HepG2 (cell line): ENCODE results near the gene MFSD12. TPM values are rescaled to one million over a fixed set of nuclear protein-coding genes. Genes with fewer than 3 reads are reported as not detected.

Experiments used
- ELF3 ChIP-seq: IDR thresholded peaks from 2 replicates; pipeline ENCODE4 v1.6.1; 2016; ENCODE audit warnings: missing genetic modification reagents, missing compliant biosample characterization
- FOXK1 ChIP-seq: sonication (generic); formaldehyde crosslinking; IDR thresholded peaks from 2 replicates; pipeline ENCODE4 v1.4.0; 2020; ENCODE audit warnings: low read depth, missing genetic modification reagents, borderline replicate concordance
- HOXD1 ChIP-seq: sonication (generic); formaldehyde crosslinking; IDR thresholded peaks from 2 replicates; pipeline ENCODE4 v1.5.0; 2020; ENCODE audit warnings: missing genetic modification reagents
- MZF1 ChIP-seq: sonication (generic); formaldehyde crosslinking; IDR thresholded peaks from 2 replicates; pipeline ENCODE4 v1.8.1; 2023; ENCODE audit warnings: mild to moderate bottlenecking, missing genetic modification reagents, borderline replicate concordance
- SKI ChIP-seq: fragments of 450-650 bp; IDR thresholded peaks from one replicate; pipeline ENCODE4 v1.6.1; 2018; ENCODE audit warnings: mild to moderate bottlenecking; ENCODE audit not compliant: partially characterized antibody
- ZNF230 ChIP-seq: sonication (generic); formaldehyde crosslinking; IDR thresholded peaks from 2 replicates; pipeline ENCODE4 v1.4.0; 2020; ENCODE audit warnings: mild to moderate bottlenecking, missing genetic modification reagents
- ZNF782 ChIP-seq: sonication (generic); formaldehyde crosslinking; IDR thresholded peaks from 2 replicates; pipeline ENCODE4 v1.4.0; 2020; ENCODE audit warnings: missing genetic modification reagents, mild to moderate bottlenecking, borderline replicate concordance
- ZSCAN22 ChIP-seq: sonication (generic); formaldehyde crosslinking; IDR thresholded peaks from 2 replicates; pipeline ENCODE4 v1.4.0; 2020; ENCODE audit warnings: mild to moderate bottlenecking, missing genetic modification reagents
- polyA plus RNA-seq, 8 experiments: library from polyadenylated mRNA; depleted of rRNA in 3 of 8; stranded (reverse) in 7 of 8; unstranded in 1 of 8; fragments of >200 nt; fragmentation: Illumina TruSeq in 4 of 8; extraction: Trizol in 4 of 8; gene quantifications; 2 replicates each; pipeline versions ENCODE4 v1.2.1 to v1.2.3, GENCODE V29; 2011 to 2016; ENCODE audit warnings: low read depth in 4 of 8, missing spikeins in 1 of 8, mixed read lengths in 1 of 8; ENCODE audit not compliant: insufficient read depth in 1 of 8
- total RNA-seq, 5 experiments: library from RNA; depleted of rRNA; stranded (reverse); fragments of >200 nt; fragmentation: Illumina TruSeq; extraction: Trizol; gene quantifications; 2 replicates each; pipeline ENCODE4 v1.2.3, GENCODE V29; 2016; ENCODE audit warnings: low read depth in 1 of 5
- TF ChIP-seq, protein P1 (sequence below): sonication (generic); formaldehyde crosslinking; IDR thresholded peaks from 2 replicates; pipeline ENCODE4 v1.5.0; 2020; ENCODE audit warnings: missing genetic modification reagents
- TF ChIP-seq, protein P2 (sequence below): IDR thresholded peaks from 2 replicates; pipeline ENCODE4 v1.6.1; 2012; ENCODE audit warnings: inconsistent platforms
- TF ChIP-seq, protein P3 (sequence below): fragments of 450-650 bp; IDR thresholded peaks from 2 replicates; pipeline ENCODE4 v1.6.1; 2016
- TF ChIP-seq, protein P4 (sequence below): sonication (generic); formaldehyde crosslinking; IDR thresholded peaks from 2 replicates; pipeline ENCODE4 v1.4.0; 2020; ENCODE audit warnings: mild to moderate bottlenecking, missing genetic modification reagents
- TF ChIP-seq, protein P5 (sequence below): sonication (generic); formaldehyde crosslinking; IDR thresholded peaks from 2 replicates; pipeline ENCODE4 v1.4.0; 2020; ENCODE audit warnings: missing genetic modification reagents
- TF ChIP-seq, protein P6 (sequence below): sonication (generic); formaldehyde crosslinking; IDR thresholded peaks from 2 replicates; pipeline ENCODE4 v1.8.1; 2023; ENCODE audit warnings: mild to moderate bottlenecking, inconsistent platforms, moderate library complexity, missing genetic modification reagents, borderline replicate concordance

Gene MFSD12
- total and polyA plus RNA-seq, 2 of the 13 experiments (the other 11 are each of a cell fraction or from before 2014, with no cell fraction given), result 27.2 to 29.1 TPM

DNA sequence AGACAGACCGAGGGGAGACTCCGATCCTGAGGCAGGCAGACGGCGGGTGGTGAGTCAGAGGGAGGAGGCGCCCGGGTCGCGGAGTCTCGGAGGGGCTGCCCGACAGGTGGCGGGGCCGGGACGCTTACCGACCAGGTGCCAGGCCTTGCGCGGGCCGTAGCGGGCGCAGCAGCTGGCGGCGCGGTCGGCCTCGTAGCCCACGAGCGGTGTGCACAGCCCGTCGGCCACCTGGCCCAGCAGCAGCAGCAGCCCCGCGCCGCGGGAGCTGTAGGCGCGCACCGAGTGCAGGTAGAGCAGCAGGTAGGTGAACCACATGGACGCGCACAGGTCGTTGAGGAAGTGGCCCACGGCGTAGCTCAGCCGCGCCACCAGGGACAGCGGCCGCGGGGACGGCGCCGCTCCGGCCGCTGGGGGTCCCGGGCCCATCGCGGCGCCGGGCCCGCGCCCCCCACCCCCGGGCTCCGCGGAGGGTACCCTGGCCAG lies 367 bp downstream of the MFSD12 start (continued):
- TF ChIP-seq, protein P1, sequence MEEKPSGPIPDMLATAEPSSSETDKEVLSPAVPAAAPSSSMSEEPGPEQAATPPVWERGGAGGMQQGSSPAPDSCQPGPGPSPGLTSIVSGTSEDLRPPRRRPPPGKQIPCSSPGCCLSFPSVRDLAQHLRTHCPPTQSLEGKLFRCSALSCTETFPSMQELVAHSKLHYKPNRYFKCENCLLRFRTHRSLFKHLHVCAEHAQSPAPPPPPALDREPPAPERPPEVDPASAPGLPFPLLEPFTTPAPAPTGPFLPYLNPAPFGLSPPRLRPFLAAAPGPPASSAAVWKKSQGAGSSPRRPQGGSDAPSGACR (CRISPR knock-in tag), result peak; percentile 56; the same call in 1 of the 2 replicates
- TF ChIP-seq ELF3, result no peak
- TF ChIP-seq MZF1 (CRISPR knock-in tag), result no peak
- TF ChIP-seq, protein P2, sequence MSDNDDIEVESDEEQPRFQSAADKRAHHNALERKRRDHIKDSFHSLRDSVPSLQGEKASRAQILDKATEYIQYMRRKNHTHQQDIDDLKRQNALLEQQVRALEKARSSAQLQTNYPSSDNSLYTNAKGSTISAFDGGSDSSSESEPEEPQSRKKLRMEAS, result peak; percentile 10
- TF ChIP-seq ZNF230 (CRISPR knock-in tag), result 0 out of 2 replicates have a peak, but pooled peaks have one; percentile 3
- TF ChIP-seq, protein P3, sequence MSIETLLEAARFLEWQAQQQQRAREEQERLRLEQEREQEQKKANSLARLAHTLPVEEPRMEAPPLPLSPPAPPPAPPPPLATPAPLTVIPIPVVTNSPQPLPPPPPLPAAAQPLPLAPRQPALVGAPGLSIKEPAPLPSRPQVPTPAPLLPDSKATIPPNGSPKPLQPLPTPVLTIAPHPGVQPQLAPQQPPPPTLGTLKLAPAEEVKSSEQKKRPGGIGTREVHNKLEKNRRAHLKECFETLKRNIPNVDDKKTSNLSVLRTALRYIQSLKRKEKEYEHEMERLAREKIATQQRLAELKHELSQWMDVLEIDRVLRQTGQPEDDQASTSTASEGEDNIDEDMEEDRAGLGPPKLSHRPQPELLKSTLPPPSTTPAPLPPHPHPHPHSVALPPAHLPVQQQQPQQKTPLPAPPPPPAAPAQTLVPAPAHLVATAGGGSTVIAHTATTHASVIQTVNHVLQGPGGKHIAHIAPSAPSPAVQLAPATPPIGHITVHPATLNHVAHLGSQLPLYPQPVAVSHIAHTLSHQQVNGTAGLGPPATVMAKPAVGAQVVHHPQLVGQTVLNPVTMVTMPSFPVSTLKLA, result no peak
- TF ChIP-seq, protein P4, sequence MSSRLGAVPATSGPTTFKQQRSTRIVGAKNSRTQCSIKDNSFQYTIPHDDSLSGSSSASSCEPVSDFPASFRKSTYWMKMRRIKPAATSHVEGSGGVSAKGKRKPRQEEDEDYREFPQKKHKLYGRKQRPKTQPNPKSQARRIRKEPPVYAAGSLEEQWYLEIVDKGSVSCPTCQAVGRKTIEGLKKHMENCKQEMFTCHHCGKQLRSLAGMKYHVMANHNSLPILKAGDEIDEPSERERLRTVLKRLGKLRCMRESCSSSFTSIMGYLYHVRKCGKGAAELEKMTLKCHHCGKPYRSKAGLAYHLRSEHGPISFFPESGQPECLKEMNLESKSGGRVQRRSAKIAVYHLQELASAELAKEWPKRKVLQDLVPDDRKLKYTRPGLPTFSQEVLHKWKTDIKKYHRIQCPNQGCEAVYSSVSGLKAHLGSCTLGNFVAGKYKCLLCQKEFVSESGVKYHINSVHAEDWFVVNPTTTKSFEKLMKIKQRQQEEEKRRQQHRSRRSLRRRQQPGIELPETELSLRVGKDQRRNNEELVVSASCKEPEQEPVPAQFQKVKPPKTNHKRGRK (CRISPR knock-in tag), result no peak
- peak; percentile 46 for TF ChIP-seq SKI
- TF ChIP-seq FOXK1 (CRISPR knock-in tag), result no peak
- TF ChIP-seq, protein P5, sequence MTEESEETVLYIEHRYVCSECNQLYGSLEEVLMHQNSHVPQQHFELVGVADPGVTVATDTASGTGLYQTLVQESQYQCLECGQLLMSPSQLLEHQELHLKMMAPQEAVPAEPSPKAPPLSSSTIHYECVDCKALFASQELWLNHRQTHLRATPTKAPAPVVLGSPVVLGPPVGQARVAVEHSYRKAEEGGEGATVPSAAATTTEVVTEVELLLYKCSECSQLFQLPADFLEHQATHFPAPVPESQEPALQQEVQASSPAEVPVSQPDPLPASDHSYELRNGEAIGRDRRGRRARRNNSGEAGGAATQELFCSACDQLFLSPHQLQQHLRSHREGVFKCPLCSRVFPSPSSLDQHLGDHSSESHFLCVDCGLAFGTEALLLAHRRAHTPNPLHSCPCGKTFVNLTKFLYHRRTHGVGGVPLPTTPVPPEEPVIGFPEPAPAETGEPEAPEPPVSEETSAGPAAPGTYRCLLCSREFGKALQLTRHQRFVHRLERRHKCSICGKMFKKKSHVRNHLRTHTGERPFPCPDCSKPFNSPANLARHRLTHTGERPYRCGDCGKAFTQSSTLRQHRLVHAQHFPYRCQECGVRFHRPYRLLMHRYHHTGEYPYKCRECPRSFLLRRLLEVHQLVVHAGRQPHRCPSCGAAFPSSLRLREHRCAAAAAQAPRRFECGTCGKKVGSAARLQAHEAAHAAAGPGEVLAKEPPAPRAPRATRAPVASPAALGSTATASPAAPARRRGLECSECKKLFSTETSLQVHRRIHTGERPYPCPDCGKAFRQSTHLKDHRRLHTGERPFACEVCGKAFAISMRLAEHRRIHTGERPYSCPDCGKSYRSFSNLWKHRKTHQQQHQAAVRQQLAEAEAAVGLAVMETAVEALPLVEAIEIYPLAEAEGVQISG, result no peak
- peak; percentile 98 for TF ChIP-seq ZSCAN22 (CRISPR knock-in tag)
- TF ChIP-seq HOXD1, result peak; percentile 55; the same call in 1 of the 2 replicates
- peak; percentile 5; the same call in 1 of the 2 replicates for TF ChIP-seq ZNF782 (CRISPR knock-in tag)
- TF ChIP-seq, protein P6, sequence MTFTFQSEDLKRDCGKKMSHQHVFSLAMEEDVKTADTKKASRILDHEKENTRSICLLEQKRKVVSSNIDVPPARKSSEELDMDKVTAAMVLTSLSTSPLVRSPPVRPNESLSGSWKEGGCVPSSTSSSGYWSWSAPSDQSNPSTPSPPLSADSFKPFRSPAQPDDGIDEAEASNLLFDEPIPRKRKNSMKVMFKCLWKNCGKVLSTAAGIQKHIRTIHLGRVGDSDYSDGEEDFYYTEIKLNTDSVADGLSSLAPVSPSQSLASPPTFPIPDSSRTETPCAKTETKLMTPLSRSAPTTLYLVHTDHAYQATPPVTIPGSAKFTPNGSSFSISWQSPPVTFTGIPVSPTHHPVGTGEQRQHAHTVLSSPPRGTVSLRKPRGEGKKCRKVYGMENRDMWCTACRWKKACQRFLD (CRISPR knock-in tag), result no peak
- TF ChIP-seq, all 625 proteins: peak for 32
